GM08714 (cell line): ENCODE data around the gene PGAP6.

Experiments used
- H3K4me3 ChIP-seq: fragments of 200-500 bp; sonication (Bioruptor generic); 2 replicates; pipeline ENCODE4 v1.5.1; 2014; ENCODE audit warnings: mild to moderate bottlenecking, low read length, inconsistent platforms
- ZNF274 ChIP-seq: IDR thresholded peaks from 2 replicates; pipeline ENCODE4 v1.6.1; 2012; ENCODE audit warnings: mild to moderate bottlenecking, low read depth, low read length

PGAP6 gene

DNA sequence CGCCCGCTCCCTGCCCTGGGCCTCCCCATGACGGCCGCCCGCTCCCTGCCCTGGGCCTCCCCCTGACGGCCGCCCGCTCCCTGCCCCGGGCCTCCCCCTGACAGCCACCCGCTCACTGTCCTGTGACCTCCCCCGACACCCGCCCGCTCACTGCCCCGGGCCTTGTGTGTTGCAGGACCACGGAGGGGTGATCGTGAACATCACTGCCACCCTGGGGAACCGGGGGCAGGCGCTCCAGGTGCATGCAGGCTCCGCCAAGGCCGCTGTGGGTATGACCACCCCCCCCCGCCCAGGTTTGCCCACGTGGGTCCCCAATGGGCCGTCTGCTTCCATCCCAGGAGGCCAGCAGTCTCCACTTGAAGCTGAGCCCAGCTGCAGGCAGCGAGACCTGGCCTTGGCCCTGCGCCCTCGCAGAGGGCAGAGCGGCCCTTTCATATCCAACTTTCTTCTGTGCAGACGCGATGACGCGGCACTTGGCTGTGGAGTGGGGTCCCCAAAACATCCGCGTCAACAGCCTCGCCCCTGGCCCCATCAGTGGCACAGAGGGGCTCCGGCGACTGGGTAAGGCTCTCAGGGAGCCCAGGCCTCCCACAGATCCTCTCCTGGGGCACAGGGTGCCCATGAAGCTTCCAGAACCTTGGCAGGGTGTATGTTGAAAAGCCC, 28.9 kb upstream of the PGAP6 start:
- no peak for TF ChIP-seq ZNF274
- H3K4me3 ChIP-seq = no peak overlapping the region

GRCh38 chr16:407253-407652, 25.5 kb upstream of the PGAP6 start:
- TF ChIP-seq ZNF274 = no peak
- H3K4me3 ChIP-seq = no peak overlapping the region

- no peak overlapping the region for H3K4me3 ChIP-seq
- no peak for TF ChIP-seq ZNF274
Measured at GRCh38 chr16:405548-406506, 24.0 kb upstream of the PGAP6 start.

GRCh38 chr16:404971-405486, 23.3 kb upstream of the PGAP6 start:
- no peak overlapping the region for H3K4me3 ChIP-seq
- no peak for TF ChIP-seq ZNF274

DNA sequence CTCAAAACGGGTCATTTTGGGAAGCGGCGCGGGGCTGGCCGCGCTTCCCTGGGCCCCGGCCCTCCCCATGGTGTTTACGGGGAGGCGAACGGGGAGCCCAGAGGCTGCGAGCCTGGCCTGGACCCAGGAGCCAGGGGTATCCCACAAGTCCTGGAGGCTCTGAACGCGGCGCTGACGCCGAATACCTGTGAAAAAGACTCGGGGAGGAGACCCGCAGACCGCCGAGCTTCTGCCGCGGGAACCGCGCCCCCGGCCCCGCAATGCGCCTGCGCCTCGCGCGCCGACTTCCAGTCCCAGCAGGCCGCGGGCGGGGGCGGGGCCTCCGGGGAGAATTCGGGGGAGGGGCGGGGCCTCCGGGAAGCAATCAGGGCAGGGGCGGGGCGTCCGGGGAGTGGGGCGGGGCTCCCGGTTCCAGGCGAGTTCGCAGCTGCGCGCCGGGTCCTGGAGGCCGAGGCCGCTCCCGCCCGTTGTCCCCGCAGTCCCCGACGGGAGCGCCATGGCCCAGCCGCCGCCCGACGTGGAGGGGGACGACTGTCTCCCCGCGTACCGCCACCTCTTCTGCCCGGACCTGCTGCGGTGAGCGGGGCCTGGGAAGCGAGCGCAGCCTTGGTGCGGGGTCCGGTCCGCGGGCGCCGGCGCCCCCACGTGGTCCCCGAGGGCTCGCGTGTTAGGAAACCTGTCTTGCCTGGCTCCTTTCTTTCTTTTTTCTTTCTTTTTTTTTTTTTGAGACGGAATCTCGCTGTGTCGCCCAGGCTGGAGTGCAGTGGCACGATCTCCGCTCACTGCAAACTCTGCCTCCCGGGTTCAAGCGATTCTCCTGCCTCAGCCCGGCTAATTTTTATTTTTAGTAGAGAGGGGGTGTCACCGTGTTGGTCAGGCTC, 19.9 kb upstream of the PGAP6 start, which contains the start of gene DECR2:
TSS of gene DECR2 (plus strand) at position 418 of the 881 bp plus-strand sequence. CDS start at position 497, 79 bp downstream.
- no peak for TF ChIP-seq ZNF274
- peak within 1 kb of the TSS; percentile 85 for H3K4me3 ChIP-seq

DNA sequence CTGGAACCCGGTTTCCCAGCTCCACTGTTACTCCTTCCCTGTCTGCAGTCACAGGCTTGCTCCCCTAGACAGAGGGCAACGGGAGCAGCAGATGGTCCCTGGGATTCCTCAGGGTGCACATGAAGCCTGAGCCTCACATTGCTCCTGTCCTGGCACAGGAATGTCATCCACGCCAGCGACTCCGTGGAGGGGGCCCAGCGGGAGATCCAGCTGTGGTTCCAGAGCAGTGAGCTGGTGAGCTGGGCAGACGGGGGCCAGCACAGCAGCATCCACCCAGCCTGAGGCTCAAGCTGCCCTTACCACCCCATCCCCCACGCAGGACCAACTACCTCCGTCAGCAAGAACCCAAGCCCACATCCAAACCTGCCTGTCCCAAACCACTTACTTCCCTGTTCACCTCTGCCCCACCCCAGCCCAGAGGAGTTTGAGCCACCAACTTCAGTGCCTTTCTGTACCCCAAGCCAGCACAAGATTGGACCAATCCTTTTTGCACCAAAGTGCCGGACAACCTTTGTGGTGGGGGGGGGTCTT, 18.3 kb upstream of the PGAP6 start:
- peak overlapping the region; percentile 85; the same call in 1 of the 2 replicates for H3K4me3 ChIP-seq
- TF ChIP-seq ZNF274 = no peak

GRCh38 chr16:399340-400019, 17.7 kb upstream of the PGAP6 start:
- H3K4me3 ChIP-seq = no peak overlapping the region
- TF ChIP-seq ZNF274 = no peak

GRCh38 chr16:398561-399339, 17.0 kb upstream of the PGAP6 start:
- no peak for TF ChIP-seq ZNF274
- H3K4me3 ChIP-seq = no peak overlapping the region

DNA sequence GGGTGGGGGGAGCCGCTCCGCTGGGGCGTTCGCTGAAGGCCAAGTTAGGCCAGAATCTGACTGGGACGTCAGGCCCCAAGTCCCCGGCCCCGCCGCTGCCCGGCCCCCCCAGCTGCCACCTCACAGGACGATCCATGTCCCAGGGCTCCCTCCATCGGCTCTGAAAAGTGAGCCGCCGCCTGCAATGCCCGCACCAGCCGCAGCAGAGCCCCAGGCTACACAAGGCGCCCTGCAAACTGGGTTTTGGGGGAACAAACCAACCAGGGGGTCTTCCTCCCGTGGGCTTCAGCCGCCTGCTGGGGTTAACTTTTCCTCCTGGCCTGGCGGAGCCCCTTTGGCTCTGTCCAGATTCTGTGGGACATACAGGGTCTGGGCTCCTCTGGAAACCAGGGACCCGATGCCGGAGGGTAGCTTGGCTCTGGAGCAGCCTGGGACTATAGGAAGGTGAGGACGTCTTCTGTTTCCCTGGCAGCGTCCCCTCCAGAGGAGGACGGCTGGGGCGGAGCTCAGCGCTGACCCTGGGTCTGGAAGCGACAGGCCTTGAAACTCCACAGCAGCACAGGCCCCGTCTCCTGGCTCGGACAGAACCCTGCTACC, 16.1 kb upstream of the PGAP6 start:
- H3K4me3 ChIP-seq = no peak overlapping the region
- no peak for TF ChIP-seq ZNF274

DNA sequence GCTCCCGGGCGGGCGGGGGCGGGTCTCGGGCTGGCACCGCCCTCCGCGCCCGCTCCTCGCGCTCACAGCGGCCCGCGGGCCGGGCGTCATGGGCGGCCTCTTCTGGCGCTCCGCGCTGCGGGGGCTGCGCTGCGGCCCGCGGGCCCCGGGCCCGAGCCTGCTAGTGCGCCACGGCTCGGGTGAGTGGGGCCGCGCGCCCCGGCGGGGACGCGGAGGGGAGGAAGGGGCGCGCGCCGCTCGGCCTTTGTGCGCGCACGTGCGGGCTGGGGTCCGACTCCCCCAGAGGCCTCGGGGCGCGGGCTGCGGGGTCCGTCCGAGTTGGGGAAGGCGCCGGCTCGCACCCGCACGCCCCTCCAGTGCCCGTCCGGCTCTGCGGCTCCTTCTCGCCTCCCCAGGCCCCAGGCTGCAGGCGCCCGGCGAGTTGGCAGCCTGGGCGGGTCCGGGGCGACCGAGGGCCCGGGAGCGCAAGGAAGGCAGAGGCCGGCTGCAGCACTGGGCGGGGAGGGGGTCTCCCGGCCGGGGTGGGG, 15.4 kb upstream of the PGAP6 start, which contains the start of gene NME4:
TSS of gene NME4 (plus strand) at position 65 of the 527 bp plus-strand sequence. CDS start at position 89, 24 bp downstream.
- H3K4me3 ChIP-seq = peak within 1 kb of the TSS; percentile 83
- TF ChIP-seq ZNF274 = no peak

DNA sequence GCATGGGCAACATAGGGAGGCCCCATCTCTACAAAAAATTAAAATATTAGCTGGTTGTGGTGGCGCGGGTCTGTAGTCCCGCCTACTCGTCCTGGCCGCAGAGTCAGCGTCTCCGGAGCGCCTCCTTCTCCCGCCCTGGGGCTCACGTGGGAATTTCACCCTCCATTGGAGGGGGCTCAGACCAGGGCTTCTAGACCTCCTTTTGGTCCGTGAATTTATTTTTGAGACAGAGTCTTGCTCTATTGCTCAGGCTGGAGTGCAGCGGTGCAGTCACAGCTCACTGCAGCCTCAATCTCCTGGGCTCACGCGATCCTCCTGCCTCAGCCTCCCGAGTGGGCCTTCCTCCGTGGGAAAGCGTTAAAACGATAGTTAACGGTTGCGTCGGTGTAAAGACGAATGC, 14.8 kb upstream of the PGAP6 start:
- peak overlapping the region; percentile 63; the same call in 1 of the 2 replicates for H3K4me3 ChIP-seq
- TF ChIP-seq ZNF274 = no peak
